ENCODE measurements around the gene MYL9. TPM values are rescaled to one million over a fixed set of nuclear protein-coding genes. Genes with fewer than 3 reads are reported as not detected.
"Not testable (repeated sequence)": the region's sequence is repeated elsewhere in the genome, so short reads cannot be mapped to it uniquely, and the experiment has no call there.

MYL9 gene
- total RNA-seq, 1 experiment from 2014 or later = 0.49 TPM

GRCh38 chr20:36549942-36550789, 8.8 kb downstream of the MYL9 start:
- H3K4me1 ChIP-seq = no peaks in the 10 kb centered on the region
- no peak overlapping the region for H3K27ac ChIP-seq
- no peaks in the 10 kb centered on the region for H3K27me3 ChIP-seq
- no peak for DNase-seq
- no peaks in the 10 kb centered on the region for H3K36me3 ChIP-seq
- no peak overlapping the region for H3K4me3 ChIP-seq
- H3K9me3 ChIP-seq (replicated peaks) = no peaks in the 10 kb centered on the region

- H3K9me3 ChIP-seq (replicated peaks) = no peaks in the 10 kb centered on the region
- H3K36me3 ChIP-seq = no peaks in the 10 kb centered on the region
- H3K4me1 ChIP-seq = no peaks in the 10 kb centered on the region
- DNase-seq = no peak
- no peaks in the 10 kb centered on the region for H3K27me3 ChIP-seq
- H3K4me3 ChIP-seq = no peak overlapping the region
- no peak overlapping the region for H3K27ac ChIP-seq
These were observed 9.5 kb downstream of the MYL9 start for GRCh38 chr20:36550790-36551299.

- H3K27me3 ChIP-seq = no peaks in the 10 kb centered on the region
- H3K36me3 ChIP-seq = no peaks in the 10 kb centered on the region
- no peak overlapping the region for H3K27ac ChIP-seq
- H3K9me3 ChIP-seq (replicated peaks) = no peaks in the 10 kb centered on the region
- no peak for DNase-seq
- no peaks in the 10 kb centered on the region for H3K4me1 ChIP-seq
- H3K4me3 ChIP-seq = no peak overlapping the region
These were observed 13.9 kb downstream of the MYL9 start for GRCh38 chr20:36555248-36555647.

GRCh38 chr20:36562724-36563123, 21.4 kb downstream of the MYL9 start:
- no peak for DNase-seq
- H3K4me3 ChIP-seq = no peak overlapping the region
- peaks cover 7% of the 10 kb centered on the region; the same call in 1 of the 2 replicates for H3K9me3 ChIP-seq (replicated peaks)
- no peaks in the 10 kb centered on the region for H3K27me3 ChIP-seq
- H3K27ac ChIP-seq = no peak overlapping the region
- H3K4me1 ChIP-seq = no peaks in the 10 kb centered on the region
- H3K36me3 ChIP-seq = no peaks in the 10 kb centered on the region

GRCh38 chr20:36563374-36563773, 22.1 kb downstream of the MYL9 start:
- Histone ChIP-seq H3K36me3 (no peaks in the 10 kb centered on the region), H3K9me3 (replicated peaks) (peaks cover 7% of the 10 kb centered on the region; the same call in 1 of the 2 replicates), H3K27ac (no peak overlapping the region), H3K27me3 (no peaks in the 10 kb centered on the region), H3K4me1 (no peaks in the 10 kb centered on the region), H3K4me3 (no peak overlapping the region)
- DNase-seq = no peak

- H3K36me3 ChIP-seq; H3K9me3 ChIP-seq (replicated peaks); H3K4me1 ChIP-seq; H3K4me3 ChIP-seq; H3K27me3 ChIP-seq; DNase-seq; H3K27ac ChIP-seq: not testable (repeated sequence)
These were observed 22.9 kb downstream of the MYL9 start for GRCh38 chr20:36564078-36564725.

GRCh38 chr20:36564726-36565121, 23.4 kb downstream of the MYL9 start:
- H3K27me3 ChIP-seq; H3K4me1 ChIP-seq; H3K9me3 ChIP-seq (replicated peaks); H3K36me3 ChIP-seq; H3K4me3 ChIP-seq; DNase-seq; H3K27ac ChIP-seq: not testable (repeated sequence)

GRCh38 chr20:36565520-36565919, 24.2 kb downstream of the MYL9 start:
- no peaks in the 10 kb centered on the region for H3K27me3 ChIP-seq
- no peak overlapping the region for H3K27ac ChIP-seq
- no peak for DNase-seq
- no peak overlapping the region for H3K4me3 ChIP-seq
- H3K4me1 ChIP-seq = peaks cover 7% of the 10 kb centered on the region
- no peaks in the 10 kb centered on the region for H3K36me3 ChIP-seq
- H3K9me3 ChIP-seq (replicated peaks) = peaks cover 7% of the 10 kb centered on the region; the same call in 1 of the 2 replicates

GRCh38 chr20:36569847-36570429, 28.6 kb downstream of the MYL9 start:
- H3K4me1 ChIP-seq = peaks cover 12% of the 10 kb centered on the region
- DNase-seq = peak; percentile 48 to 62
- no peaks in the 10 kb centered on the region for H3K27me3 ChIP-seq
- peaks cover 7% of the 10 kb centered on the region; the same call in 1 of the 2 replicates for H3K9me3 ChIP-seq (replicated peaks)
- no peaks in the 10 kb centered on the region for H3K36me3 ChIP-seq
- no peak overlapping the region for H3K27ac ChIP-seq
- no peak overlapping the region for H3K4me3 ChIP-seq

- Histone ChIP-seq H3K9me3 (replicated peaks) (no peaks in the 10 kb centered on the region), H3K4me3 (no peak overlapping the region), H3K4me1 (peaks cover 12% of the 10 kb centered on the region), H3K27me3 (no peaks in the 10 kb centered on the region), H3K36me3 (no peaks in the 10 kb centered on the region; the same call in 1 of the 2 replicates), H3K27ac (no peak overlapping the region)
- DNase-seq = no peak
These were observed 30.5 kb downstream of the MYL9 start for GRCh38 chr20:36571564-36572504.

GRCh38 chr20:36572701-36573102, 31.4 kb downstream of the MYL9 start:
- peak overlapping the region; percentile 25; the same call in 1 of the 2 replicates for H3K27ac ChIP-seq
- H3K36me3 ChIP-seq = no peaks in the 10 kb centered on the region; the same call in 1 of the 2 replicates

GRCh38 chr20:36573103-36573797, 31.9 kb downstream of the MYL9 start, which contains the start of gene TGIF2:
Gene TGIF2, plus strand, starts transcription at chr20:36573597. Its CDS starts 5,178 bp downstream, at chr20:36578775.
- no peaks in the 10 kb centered on the region for H3K9me3 ChIP-seq (replicated peaks)
- no peaks in the 10 kb centered on the region for H3K27me3 ChIP-seq
- H3K27ac ChIP-seq = peak within 1 kb of the TSS; percentile 92
- H3K36me3 ChIP-seq = no peaks in the 10 kb centered on the region; the same call in 1 of the 2 replicates
- peaks cover 12% of the 10 kb centered on the region for H3K4me1 ChIP-seq
- DNase-seq = peak; percentile 97
- peak within 1 kb of the TSS; percentile 96 for H3K4me3 ChIP-seq

More at GRCh38 chr20:36572701-36573102, 31.4 kb downstream of the MYL9 start:
- no peaks in the 10 kb centered on the region for H3K9me3 ChIP-seq (replicated peaks)
- peak overlapping the region; percentile 96 for H3K4me3 ChIP-seq
- no peak for DNase-seq
- no peaks in the 10 kb centered on the region for H3K27me3 ChIP-seq
- peaks cover 12% of the 10 kb centered on the region for H3K4me1 ChIP-seq

GRCh38 chr20:36573798-36574365, 32.6 kb downstream of the MYL9 start:
- peak; percentile 64 to 68 for DNase-seq
- H3K4me1 ChIP-seq = peaks cover 12% of the 10 kb centered on the region
- peak overlapping the region; percentile 96 for H3K4me3 ChIP-seq
- H3K27ac ChIP-seq = peak overlapping the region; percentile 92
- peaks cover 6% of the 10 kb centered on the region for H3K36me3 ChIP-seq
- H3K9me3 ChIP-seq (replicated peaks) = no peaks in the 10 kb centered on the region
- no peaks in the 10 kb centered on the region for H3K27me3 ChIP-seq

Measured in SJCRH30 (cell line).